A673 (cell line): ENCODE measurements around the gene ACOXL. TPM values are rescaled to one million over a fixed set of nuclear protein-coding genes. Genes with fewer than 3 reads are reported as not detected.

Experiments
- BruUV-seq: library from RNA; stranded (reverse); fragments of 400-500 nt; replicated peaks from 2 replicates; lab custom pipeline; 2021; lab: Mats Ljungman, UMichigan
- CTCF ChIA-PET: fragments of 300-600 bp; sonication (Branson Sonifier 250); formaldehyde crosslinking; loops from one replicate; lab custom pipeline; 2022; ENCODE audit warnings: antibody characterized with exemption; lab: Charles Lee
- POLR2A ChIA-PET: fragments of 300-600 bp; sonication (Branson Sonifier 250); formaldehyde crosslinking; loops from one replicate; lab custom pipeline; 2022; ENCODE audit warnings: antibody characterized with exemption; ENCODE audit not compliant: low non-redundant PET; lab: Charles Lee
- DNase-seq: peaks from one replicate; pipeline ENCODE4 v3.0.0-alpha.2; 2015; ENCODE audit warnings: low spot score
- H3K27ac ChIP-seq: fragments of 200-600 bp; sonication (generic); 2 replicates; pipeline ENCODE4 v1.5.1; 2016; ENCODE audit warnings: mixed run types, low read depth, mild to moderate bottlenecking, mixed read lengths, antibody characterized with exemption, low read length; ENCODE audit not compliant: poor library complexity, severe bottlenecking
- H3K27me3 ChIP-seq: fragments of 200-600 bp; sonication (generic); replicated peaks from 2 replicates; pipeline ENCODE4 v1.6.1; 2017; ENCODE audit warnings: mixed run types, low read depth, mild to moderate bottlenecking, mixed read lengths, antibody characterized with exemption, low read length; ENCODE audit not compliant: insufficient read depth, poor library complexity
- H3K36me3 ChIP-seq: fragments of 200-600 bp; sonication (generic); 2 replicates; pipeline ENCODE4 v1.6.1; 2016; ENCODE audit warnings: mixed run types, mild to moderate bottlenecking, mixed read lengths, antibody characterized with exemption, low read length; ENCODE audit not compliant: insufficient read depth, poor library complexity, severe bottlenecking
- H3K4me1 ChIP-seq: fragments of 200-600 bp; sonication (generic); 2 replicates; pipeline ENCODE4 v1.6.1; 2017; ENCODE audit warnings: mixed run types, mild to moderate bottlenecking, mixed read lengths, antibody characterized with exemption, low read length; ENCODE audit not compliant: insufficient read depth, poor library complexity, severe bottlenecking
- H3K4me3 ChIP-seq: fragments of 200-600 bp; sonication (generic); 2 replicates; pipeline ENCODE4 v1.5.1; 2016; ENCODE audit warnings: low read depth, mixed run types, mild to moderate bottlenecking, mixed read lengths, low read length; ENCODE audit not compliant: poor library complexity, severe bottlenecking
- H3K9me3 ChIP-seq: fragments of 200-600 bp; sonication (generic); 2 replicates; pipeline ENCODE4 v1.6.1; 2016; ENCODE audit warnings: mixed run types, low read depth, mild to moderate bottlenecking, mixed read lengths, antibody characterized with exemption, low read length; ENCODE audit not compliant: poor library complexity, severe bottlenecking
- EZH2 ChIP-seq: fragments of 200-600 bp; sonication (generic); IDR thresholded peaks from 2 replicates; pipeline ENCODE4 v1.6.1; 2017; ENCODE audit warnings: borderline replicate concordance, low read depth, mild to moderate bottlenecking, mixed read lengths, antibody characterized with exemption, low read length; ENCODE audit not compliant: poor library complexity, severe bottlenecking
- intact Hi-C: fragments of 100-400 bp; cut with micrococcal nuclease; formaldehyde crosslinking; loops from one replicate; pipeline ENCODE4 v1.10.0; 2022; ENCODE audit not compliant: unreplicated experiment
- total RNA-seq: library from RNA; stranded (reverse); gene quantifications from 2 replicates; pipeline ENCODE4 v1.2.3, GENCODE V29; 2021
- TF ChIP-seq, protein P1 (sequence below): fragments of 300-800, 200-600 bp; sonication (generic); conservative IDR thresholded peaks from 2 replicates; pipeline ENCODE4 v1.5.1; 2017; ENCODE audit warnings: low read depth, mild to moderate bottlenecking, antibody characterized with exemption, low read length, moderate library complexity, mixed read lengths

The ACOXL gene
- total RNA-seq, 1 experiment from 2014 or later: not detected

DNA sequence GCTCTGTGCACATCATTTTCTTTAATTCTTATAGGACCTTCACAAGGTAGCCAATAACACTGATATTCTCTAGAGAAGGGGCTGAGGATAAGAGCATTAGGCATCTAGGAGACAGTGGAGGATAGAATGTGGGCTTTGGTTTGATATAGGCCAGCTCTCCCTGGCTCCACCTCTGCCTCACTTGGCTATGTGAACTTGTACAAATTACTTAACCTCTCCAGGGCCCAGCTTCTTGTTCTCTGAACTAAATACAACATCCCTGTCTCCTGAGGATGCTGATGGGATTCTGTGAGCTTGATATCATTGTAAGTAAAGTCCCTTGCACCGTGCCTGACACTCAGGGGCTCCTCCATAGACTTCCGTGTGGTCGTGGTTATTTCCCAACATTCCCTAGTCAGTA lies 87.3 kb downstream of the ACOXL start:
- Histone ChIP-seq H3K9me3 (no peaks in the 10 kb centered on the region), H3K27ac (no peak overlapping the region), H3K4me3 (no peak overlapping the region), H3K4me1 (no peaks in the 10 kb centered on the region), H3K27me3 (peaks cover 37% of the 10 kb centered on the region), H3K36me3 (no peaks in the 10 kb centered on the region)
- no TSS peak for BruUV-seq
- CTCF ChIA-PET: no interaction called here
- TF ChIP-seq, protein P1, sequence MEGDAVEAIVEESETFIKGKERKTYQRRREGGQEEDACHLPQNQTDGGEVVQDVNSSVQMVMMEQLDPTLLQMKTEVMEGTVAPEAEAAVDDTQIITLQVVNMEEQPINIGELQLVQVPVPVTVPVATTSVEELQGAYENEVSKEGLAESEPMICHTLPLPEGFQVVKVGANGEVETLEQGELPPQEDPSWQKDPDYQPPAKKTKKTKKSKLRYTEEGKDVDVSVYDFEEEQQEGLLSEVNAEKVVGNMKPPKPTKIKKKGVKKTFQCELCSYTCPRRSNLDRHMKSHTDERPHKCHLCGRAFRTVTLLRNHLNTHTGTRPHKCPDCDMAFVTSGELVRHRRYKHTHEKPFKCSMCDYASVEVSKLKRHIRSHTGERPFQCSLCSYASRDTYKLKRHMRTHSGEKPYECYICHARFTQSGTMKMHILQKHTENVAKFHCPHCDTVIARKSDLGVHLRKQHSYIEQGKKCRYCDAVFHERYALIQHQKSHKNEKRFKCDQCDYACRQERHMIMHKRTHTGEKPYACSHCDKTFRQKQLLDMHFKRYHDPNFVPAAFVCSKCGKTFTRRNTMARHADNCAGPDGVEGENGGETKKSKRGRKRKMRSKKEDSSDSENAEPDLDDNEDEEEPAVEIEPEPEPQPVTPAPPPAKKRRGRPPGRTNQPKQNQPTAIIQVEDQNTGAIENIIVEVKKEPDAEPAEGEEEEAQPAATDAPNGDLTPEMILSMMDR: no peak
- TF ChIP-seq EZH2: no peak
- POLR2A ChIA-PET: no interaction called here
- no peak for DNase-seq
- intact Hi-C loops: no loop called here

DNA sequence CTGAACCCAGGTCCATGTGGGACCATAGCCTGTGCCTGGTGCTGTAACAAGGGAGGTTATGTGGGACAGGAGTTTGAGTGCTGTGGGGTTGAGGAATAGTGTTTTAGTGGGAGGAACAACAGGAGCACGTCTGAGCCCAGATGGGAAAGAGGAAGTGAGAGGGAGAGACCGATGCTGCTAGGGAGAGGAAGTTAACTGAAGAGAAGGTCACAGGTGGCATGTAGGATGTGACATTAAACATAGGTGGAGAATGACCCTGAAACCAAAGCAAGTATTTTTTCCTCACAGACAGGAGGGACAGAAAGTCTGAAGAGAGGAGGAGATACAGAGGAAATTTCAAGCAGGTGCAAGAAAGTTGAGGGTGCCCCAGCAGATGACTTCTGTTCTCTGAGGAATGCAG lies 87.8 kb downstream of the ACOXL start:
- no peaks in the 10 kb centered on the region for H3K4me1 ChIP-seq
- H3K27ac ChIP-seq: no peak overlapping the region
- no TSS peak for BruUV-seq
- no peak for TF ChIP-seq EZH2
- TF ChIP-seq, protein P1: no peak
- peaks cover 37% of the 10 kb centered on the region for H3K27me3 ChIP-seq
- intact Hi-C loops: no loop called here
- no peaks in the 10 kb centered on the region for H3K9me3 ChIP-seq
- ChIA-PET POLR2A (no interaction called here), CTCF (no interaction called here)
- no peak for DNase-seq
- H3K36me3 ChIP-seq: no peaks in the 10 kb centered on the region
- no peak overlapping the region for H3K4me3 ChIP-seq

DNA sequence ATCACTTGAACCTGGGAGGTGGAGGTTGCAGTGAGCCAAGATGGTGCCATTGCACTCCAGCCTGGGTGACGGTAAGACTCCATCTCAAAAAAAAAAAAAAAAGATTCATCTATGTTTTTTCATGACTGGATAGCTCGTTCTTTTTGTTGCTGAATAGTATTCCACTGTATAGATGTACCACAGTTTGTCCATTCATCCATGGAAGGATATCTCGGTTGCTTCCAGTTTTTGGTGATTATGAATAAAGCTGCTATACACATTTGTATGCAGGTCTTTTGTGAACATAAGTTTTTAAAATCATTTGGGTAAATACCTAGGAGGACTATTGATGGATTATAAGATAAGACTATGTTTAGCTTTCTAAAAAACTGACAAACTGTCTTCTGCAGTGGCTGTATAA lies 90.8 kb downstream of the ACOXL start:
- intact Hi-C loops: no loop called here
- Histone ChIP-seq H3K27me3 (peaks cover 26% of the 10 kb centered on the region), H3K4me1 (no peaks in the 10 kb centered on the region), H3K4me3 (no peak overlapping the region), H3K36me3 (no peaks in the 10 kb centered on the region), H3K9me3 (no peaks in the 10 kb centered on the region), H3K27ac (no peak overlapping the region)
- no TSS peak for BruUV-seq
- no peak for DNase-seq
- ChIA-PET CTCF (no interaction called here), POLR2A (no interaction called here)
- TF ChIP-seq, protein P1: no peak
- TF ChIP-seq EZH2: no peak
